Gastroesophageal sphincter (tissue), 3 donors: ENCODE data around the gene LRP1B.

Experiments used
- CTCF ChIP-seq, 4 experiments: fragments of 200-600 bp in 2 of 4; fragments of 450-650 bp in 2 of 4; sonication (generic) in 1 of 4; IDR thresholded peaks; one replicate each; pipeline ENCODE4 v1.5.1; 2017 to 2019; ENCODE audit warnings: antibody characterized with exemption in 4 of 4, mild to moderate bottlenecking in 2 of 4, moderate library complexity in 2 of 4
- EP300 ChIP-seq: sonication (generic); formaldehyde crosslinking; IDR thresholded peaks from one replicate; pipeline ENCODE4 v1.6.1; 2017; ENCODE audit warnings: antibody characterized with exemption, mild to moderate bottlenecking
- POLR2A ChIP-seq, 2 donors: fragments of 450-650 bp; IDR thresholded peaks; one replicate each; pipeline ENCODE4 v1.6.1; 2017; ENCODE audit warnings: antibody characterized with exemption in 2 of 2, mild to moderate bottlenecking in 2 of 2, moderate library complexity in 1 of 2
- POLR2AphosphoS5 ChIP-seq: sonication (generic); formaldehyde crosslinking; IDR thresholded peaks from one replicate; pipeline ENCODE4 v1.6.1; 2017; ENCODE audit warnings: antibody characterized with exemption

- TF ChIP-seq EP300, result no peak
- no peak for TF ChIP-seq POLR2AphosphoS5
- no peak for TF ChIP-seq CTCF (IDR thresholded peaks at IDR 0.05)
- no peak for TF ChIP-seq POLR2A (IDR thresholded peaks at IDR 0.05)
These were observed 859.5 kb downstream of the LRP1B start for GRCh38 chr2:141271346-141271745.
